Measurements from ENCODE around the gene TREML4. TPM values are rescaled to one million over a fixed set of nuclear protein-coding genes. Genes with fewer than 3 reads are reported as not detected.
"Not testable (repeated sequence)": the region's sequence is repeated elsewhere in the genome, so short reads cannot be mapped to it uniquely, and the experiment has no call there.

The TREML4 gene
- total RNA-seq, 4 donors from 2014 or later: not detected

DNA sequence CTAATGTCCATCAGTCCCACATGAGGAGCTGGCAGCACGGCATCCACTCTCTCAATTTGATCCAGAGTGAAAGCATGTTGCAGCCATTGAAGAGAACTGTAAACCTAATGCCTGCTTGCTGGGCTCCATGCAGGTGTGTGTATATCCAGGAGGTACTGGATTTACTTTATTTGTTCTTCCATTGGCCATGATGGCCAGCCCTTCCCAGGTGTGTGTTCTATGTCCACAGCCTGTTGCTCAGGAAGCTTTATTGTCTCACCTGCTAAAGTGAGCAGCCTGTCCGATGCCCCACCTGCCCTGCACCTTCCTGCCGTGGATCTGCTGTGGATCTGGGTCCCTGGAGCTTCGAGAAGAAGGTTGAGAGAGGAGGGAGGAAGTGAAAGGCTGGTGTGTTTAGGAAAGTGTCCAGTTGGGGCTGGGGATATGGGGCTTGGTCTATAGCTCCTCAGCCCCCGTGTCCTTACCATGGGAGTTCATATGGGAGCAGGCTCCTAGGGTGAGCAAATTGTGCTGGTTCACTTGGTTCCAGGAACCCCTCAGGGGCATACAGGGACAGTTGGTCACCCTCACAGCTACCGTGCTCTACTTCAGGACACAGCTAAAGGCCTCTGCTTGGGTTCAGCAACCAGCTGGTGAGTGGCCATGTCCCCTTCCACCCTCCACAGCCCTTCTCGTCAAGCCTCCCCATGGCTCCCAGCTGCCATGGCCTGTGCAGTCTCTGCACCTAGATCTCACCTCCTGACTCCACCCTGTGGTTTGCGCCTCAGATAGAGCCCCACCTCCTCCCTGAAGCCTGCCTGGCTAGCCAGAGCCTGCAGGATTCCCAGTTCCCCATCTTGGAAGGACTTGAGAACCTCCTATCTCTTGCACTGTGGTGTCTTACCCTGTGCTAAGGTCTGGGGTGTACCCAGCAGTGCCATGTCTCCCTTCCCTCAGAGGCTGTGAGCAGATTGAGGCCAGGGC, 39.9 kb upstream of the TREML4 start:
- TF ChIP-seq, protein P1, sequence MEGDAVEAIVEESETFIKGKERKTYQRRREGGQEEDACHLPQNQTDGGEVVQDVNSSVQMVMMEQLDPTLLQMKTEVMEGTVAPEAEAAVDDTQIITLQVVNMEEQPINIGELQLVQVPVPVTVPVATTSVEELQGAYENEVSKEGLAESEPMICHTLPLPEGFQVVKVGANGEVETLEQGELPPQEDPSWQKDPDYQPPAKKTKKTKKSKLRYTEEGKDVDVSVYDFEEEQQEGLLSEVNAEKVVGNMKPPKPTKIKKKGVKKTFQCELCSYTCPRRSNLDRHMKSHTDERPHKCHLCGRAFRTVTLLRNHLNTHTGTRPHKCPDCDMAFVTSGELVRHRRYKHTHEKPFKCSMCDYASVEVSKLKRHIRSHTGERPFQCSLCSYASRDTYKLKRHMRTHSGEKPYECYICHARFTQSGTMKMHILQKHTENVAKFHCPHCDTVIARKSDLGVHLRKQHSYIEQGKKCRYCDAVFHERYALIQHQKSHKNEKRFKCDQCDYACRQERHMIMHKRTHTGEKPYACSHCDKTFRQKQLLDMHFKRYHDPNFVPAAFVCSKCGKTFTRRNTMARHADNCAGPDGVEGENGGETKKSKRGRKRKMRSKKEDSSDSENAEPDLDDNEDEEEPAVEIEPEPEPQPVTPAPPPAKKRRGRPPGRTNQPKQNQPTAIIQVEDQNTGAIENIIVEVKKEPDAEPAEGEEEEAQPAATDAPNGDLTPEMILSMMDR (IDR thresholded peaks at IDR 0.05): no peak
- DNase-seq (ENCODE audit: low spot score) (no peak), ATAC-seq (ENCODE audit: low FRiP score) (no peak)

GRCh38 chr6:41189046-41189445, 39.1 kb upstream of the TREML4 start:
- ATAC-seq (ENCODE audit: low FRiP score); DNase-seq (ENCODE audit: low spot score): not testable (repeated sequence)

DNA sequence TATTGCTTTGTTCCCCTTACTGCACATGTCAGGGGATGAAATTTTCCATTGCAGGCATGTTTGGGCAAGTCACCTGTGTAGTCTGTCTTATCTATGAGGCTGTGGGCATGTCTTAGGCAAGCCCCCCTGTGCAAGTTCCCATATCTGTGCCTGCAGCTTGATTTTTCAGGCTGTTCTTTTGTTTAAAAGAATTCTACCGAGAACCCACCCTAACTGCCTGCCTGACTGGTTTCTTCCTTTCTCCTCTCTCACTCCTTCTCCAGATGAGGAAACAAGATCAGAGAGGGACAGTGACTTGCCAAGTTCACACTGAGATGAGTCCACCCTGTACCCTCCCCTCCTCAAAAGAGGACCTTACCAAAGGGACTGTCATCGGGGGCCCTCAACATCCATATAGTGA, 38.2 kb upstream of the TREML4 start:
- ATAC-seq (ENCODE audit: low FRiP score): no peak
- DNase-seq (ENCODE audit: low spot score): no peak
- TF ChIP-seq, protein P1 (IDR thresholded peaks at IDR 0.05): no peak

DNA sequence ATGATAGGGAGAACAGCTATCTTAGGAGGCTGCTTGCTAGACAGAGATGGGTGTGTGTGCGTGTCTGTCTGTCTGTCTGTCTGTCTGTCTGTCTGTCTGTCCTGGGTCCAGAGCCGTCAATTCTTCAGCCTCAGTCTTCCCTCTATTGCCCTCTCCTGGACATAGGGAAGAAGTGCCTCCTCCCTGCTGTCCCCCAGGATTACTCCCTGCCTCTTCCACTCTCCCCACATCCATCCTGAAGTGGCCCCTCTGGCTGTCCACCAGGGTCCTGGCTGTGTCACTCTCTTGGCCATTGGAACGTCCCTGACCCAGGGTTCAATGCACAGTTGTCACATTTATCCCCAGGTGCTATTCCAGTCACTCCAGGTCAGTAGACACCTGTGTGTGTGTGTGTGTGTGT, 37.4 kb upstream of the TREML4 start:
- DNase-seq (ENCODE audit: low spot score): no peak
- ATAC-seq (ENCODE audit: low FRiP score): no peak
- TF ChIP-seq, protein P1 (IDR thresholded peaks at IDR 0.05): no peak

- DNase-seq (ENCODE audit: low spot score) (no peak), ATAC-seq (ENCODE audit: low FRiP score) (no peak)
- TF ChIP-seq, protein P1 (IDR thresholded peaks at IDR 0.05): no peak
Observed at GRCh38 chr6:41191569-41191968, 36.6 kb upstream of the TREML4 start.

- ATAC-seq (ENCODE audit: low FRiP score): no peak
- TF ChIP-seq, protein P1 (IDR thresholded peaks at IDR 0.05): no peak
Observed at GRCh38 chr6:41193171-41193734, 34.9 kb upstream of the TREML4 start.

DNA sequence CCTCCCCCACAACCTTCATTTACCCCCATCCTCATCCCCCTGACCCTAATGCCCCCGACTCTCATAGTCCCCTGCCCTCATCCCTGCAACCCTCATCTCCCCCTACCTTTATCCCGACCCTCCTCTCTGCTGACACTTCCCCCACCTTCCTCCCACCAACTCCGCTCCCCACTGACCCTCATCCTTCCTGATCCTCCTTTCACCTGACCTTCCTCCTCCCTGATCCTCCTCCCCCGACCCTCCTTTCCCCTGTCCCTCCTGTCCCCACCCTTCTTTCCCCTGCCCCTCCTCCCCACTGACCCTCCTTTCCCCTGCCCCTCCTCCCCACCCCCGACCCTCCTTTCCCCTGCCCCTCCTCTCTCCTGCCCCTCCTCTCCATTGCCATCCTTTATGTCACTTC, 34.3 kb upstream of the TREML4 start:
- no peak for ATAC-seq (ENCODE audit: low FRiP score)
- TF ChIP-seq, protein P1 (IDR thresholded peaks at IDR 0.05): no peak
- DNase-seq (ENCODE audit: low spot score): no peak

More at GRCh38 chr6:41193171-41193734, 34.9 kb upstream of the TREML4 start:
- no peak for DNase-seq (ENCODE audit: low spot score)
